SK-N-SH treated with all-trans-retinoic acid at 6 μM for 48 hours (cell line): Measurements from ENCODE around the gene MMP21.

ENCODE experiments used
- ATAC-seq: fragments of 200-7000 bp; cut with Tn5 transposase; 3 replicates; pipeline ENCODE4 v1.9.1; 2020; ENCODE audit warnings: mild to moderate bottlenecking, moderate library complexity
- ARNTL ChIP-seq: fragments of 450-650 bp; formaldehyde crosslinking; IDR thresholded peaks from 2 replicates; pipeline ENCODE4 v1.5.0; 2020; ENCODE audit warnings: low read depth, mild to moderate bottlenecking, moderate library complexity, borderline replicate concordance
- BACH2 ChIP-seq: fragments of 250-450 bp; sonication (Bioruptor Pico); IDR thresholded peaks from 2 replicates; pipeline ENCODE4 v1.9.0; 2021; ENCODE audit warnings: mild to moderate bottlenecking, borderline replicate concordance
- CREB5 ChIP-seq: fragments of 250-450 bp; sonication (Bioruptor Pico); IDR thresholded peaks from 2 replicates; pipeline ENCODE4 v1.5.1; 2020; ENCODE audit warnings: low read depth, mild to moderate bottlenecking, moderate library complexity
- CSDC2 ChIP-seq: fragments of 250-450 bp; sonication (Bioruptor Pico); IDR thresholded peaks from 2 replicates; pipeline ENCODE4 v1.5.0; 2020; ENCODE audit warnings: mild to moderate bottlenecking, moderate library complexity
- CSRNP3 ChIP-seq: fragments of 250-450 bp; sonication (Bioruptor Pico); IDR thresholded peaks from 2 replicates; pipeline ENCODE4 v1.5.1; 2021; ENCODE audit warnings: mild to moderate bottlenecking, moderate library complexity
- ESRRG ChIP-seq: fragments of 250-450 bp; sonication (Bioruptor Pico); IDR thresholded peaks from 2 replicates; pipeline ENCODE4 v1.6.1; 2021; ENCODE audit warnings: mild to moderate bottlenecking
- GLIS3 ChIP-seq: fragments of 250-450 bp; sonication (Bioruptor Pico); IDR thresholded peaks from 2 replicates; pipeline ENCODE4 v1.5.0; 2020; ENCODE audit warnings: mild to moderate bottlenecking, moderate library complexity
- PATZ1 ChIP-seq: fragments of 250-450 bp; sonication (Bioruptor Pico); IDR thresholded peaks from 2 replicates; pipeline ENCODE4 v1.8.0; 2020; ENCODE audit warnings: mild to moderate bottlenecking, moderate library complexity, borderline replicate concordance
- POU6F1 ChIP-seq: fragments of 250-450 bp; sonication (Bioruptor Pico); IDR thresholded peaks from 2 replicates; pipeline ENCODE4 v1.8.0; 2021; ENCODE audit warnings: low read depth, mild to moderate bottlenecking, moderate library complexity, borderline replicate concordance
- PPARA ChIP-seq: fragments of 250-450 bp; sonication (Bioruptor Pico); IDR thresholded peaks from 2 replicates; pipeline ENCODE4 v1.5.0; 2020; ENCODE audit warnings: mild to moderate bottlenecking, borderline replicate concordance
- SNAI2 ChIP-seq: fragments of 250-450 bp; sonication (Bioruptor Pico); IDR thresholded peaks from 2 replicates; pipeline ENCODE4 v1.5.0; 2020; ENCODE audit warnings: mild to moderate bottlenecking, moderate library complexity
- TCF4 ChIP-seq: fragments of 250-450 bp; sonication (Bioruptor Pico); IDR thresholded peaks from 2 replicates; pipeline ENCODE4 v1.8.0; 2021; ENCODE audit warnings: mild to moderate bottlenecking, moderate library complexity, borderline replicate concordance
- TOX ChIP-seq: fragments of 250-450 bp; sonication (Bioruptor Pico); IDR thresholded peaks from 2 replicates; pipeline ENCODE4 v1.8.0; 2021; ENCODE audit warnings: mild to moderate bottlenecking, moderate library complexity, borderline replicate concordance
- ZC3H10 ChIP-seq: fragments of 250-450 bp; sonication (Bioruptor Pico); IDR thresholded peaks from 2 replicates; pipeline ENCODE4 v1.5.1; 2021; ENCODE audit warnings: mild to moderate bottlenecking, moderate library complexity
- ZFP3 ChIP-seq: fragments of 250-450 bp; sonication (Bioruptor Pico); IDR thresholded peaks from 2 replicates; pipeline ENCODE4 v1.5.0; 2020; ENCODE audit warnings: mild to moderate bottlenecking, moderate library complexity
- ZFP30 ChIP-seq: fragments of 450-650 bp; formaldehyde crosslinking; IDR thresholded peaks from 2 replicates; pipeline ENCODE4 v1.5.0; 2022; ENCODE audit warnings: mild to moderate bottlenecking, moderate library complexity
- ZNF565 ChIP-seq: fragments of 450-650 bp; formaldehyde crosslinking; conservative IDR thresholded peaks from 2 replicates; pipeline ENCODE4 v1.5.0; 2020; ENCODE audit warnings: low read depth, mild to moderate bottlenecking, moderate library complexity
- ZNF70 ChIP-seq: fragments of 450-650 bp; formaldehyde crosslinking; IDR thresholded peaks from 2 replicates; pipeline ENCODE4 v1.5.0; 2020; ENCODE audit warnings: mild to moderate bottlenecking, moderate library complexity
- ZNF8 ChIP-seq: fragments of 450-650 bp; formaldehyde crosslinking; IDR thresholded peaks from 2 replicates; pipeline ENCODE4 v1.5.0; 2020; ENCODE audit warnings: mild to moderate bottlenecking, moderate library complexity

The MMP21 gene

GRCh38 chr10:125739994-125740679, 35.5 kb downstream of the MMP21 start:
- ATAC-seq: no peak
- no peak for TF ChIP-seq POU6F1 (CRISPR knock-in tag)
- TF ChIP-seq CSDC2: no peak
- no peak for TF ChIP-seq ZNF565 (CRISPR knock-in tag)
- no peak for TF ChIP-seq PPARA (CRISPR knock-in tag)
- TF ChIP-seq ZNF8 (CRISPR knock-in tag): no peak
- TF ChIP-seq ZFP3 (CRISPR knock-in tag): no peak
- TF ChIP-seq ARNTL (CRISPR knock-in tag): no peak
- no peak for TF ChIP-seq CREB5 (CRISPR knock-in tag)

GRCh38 chr10:125738206-125738605, 37.4 kb downstream of the MMP21 start:
- TF ChIP-seq CREB5 (CRISPR knock-in tag) (no peak), ZNF70 (no peak), ESRRG (CRISPR knock-in tag) (no peak), ZNF565 (CRISPR knock-in tag) (no peak), ZC3H10 (CRISPR knock-in tag) (no peak), TCF4 (CRISPR knock-in tag) (no peak)
- ATAC-seq: no peak

GRCh38 chr10:125734823-125735222, 40.8 kb downstream of the MMP21 start:
- TF ChIP-seq PATZ1 (CRISPR knock-in tag) (no peak), CSRNP3 (CRISPR knock-in tag) (no peak), BACH2 (CRISPR knock-in tag) (no peak), TOX (CRISPR knock-in tag) (no peak), ESRRG (CRISPR knock-in tag) (no peak), POU6F1 (CRISPR knock-in tag) (no peak), PPARA (CRISPR knock-in tag) (no peak), CSDC2 (no peak), ZFP30 (CRISPR knock-in tag) (no peak), ZNF8 (CRISPR knock-in tag) (no peak), SNAI2 (CRISPR knock-in tag) (no peak), GLIS3 (no peak)
- TF ChIP-seq, all 23 proteins: peak for 0
- no peak for ATAC-seq
